Stimulated activated CD4-positive, alpha-beta T cell treated with anti-CD3 and anti-CD28 coated beads, Interleukin-4, amount 100 ng/mL, for 1 hour (primary cell): Measurements from ENCODE around the gene PTPN14.
"Not testable (repeated sequence)": the region's sequence is repeated elsewhere in the genome, so short reads cannot be mapped to it uniquely, and the experiment has no call there.

Experiments used
- DNase-seq: peaks from one replicate; pipeline ENCODE4 v3.0.0-alpha.2; 2020

The PTPN14 gene

GRCh38 chr1:214551436-214552173 is at the start of gene PTPN14:
Gene PTPN14 (minus strand): TSS chr1:214551602. CDS start chr1:214464803, 86,799 bp downstream.
- no peak for DNase-seq

GRCh38 chr1:214593158-214593557 is 41.8 kb upstream of the PTPN14 start:
- no peak for DNase-seq

GRCh38 chr1:214591918-214592317 is 40.5 kb upstream of the PTPN14 start:
- DNase-seq = not testable (repeated sequence)

DNA sequence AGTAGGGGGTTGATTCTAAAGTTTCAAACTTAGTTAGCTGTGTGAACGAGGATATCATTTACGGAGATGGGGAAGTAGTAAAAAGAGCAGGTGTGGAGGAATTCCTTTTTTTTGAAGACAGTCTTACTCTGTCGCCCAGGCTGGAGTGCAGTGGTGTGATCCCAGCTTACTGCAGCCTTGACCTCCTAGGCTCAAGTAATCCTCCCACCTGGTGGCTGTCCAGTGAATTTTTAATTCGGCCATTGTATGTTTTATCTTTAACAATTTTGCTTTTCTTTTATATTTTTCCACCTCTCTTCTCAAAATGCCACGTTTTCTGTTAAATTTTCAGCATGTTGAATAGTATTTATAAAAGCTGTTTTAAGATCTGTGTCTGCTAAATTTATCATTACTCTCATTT is 39.3 kb upstream of the PTPN14 start:
- DNase-seq = no peak

DNA sequence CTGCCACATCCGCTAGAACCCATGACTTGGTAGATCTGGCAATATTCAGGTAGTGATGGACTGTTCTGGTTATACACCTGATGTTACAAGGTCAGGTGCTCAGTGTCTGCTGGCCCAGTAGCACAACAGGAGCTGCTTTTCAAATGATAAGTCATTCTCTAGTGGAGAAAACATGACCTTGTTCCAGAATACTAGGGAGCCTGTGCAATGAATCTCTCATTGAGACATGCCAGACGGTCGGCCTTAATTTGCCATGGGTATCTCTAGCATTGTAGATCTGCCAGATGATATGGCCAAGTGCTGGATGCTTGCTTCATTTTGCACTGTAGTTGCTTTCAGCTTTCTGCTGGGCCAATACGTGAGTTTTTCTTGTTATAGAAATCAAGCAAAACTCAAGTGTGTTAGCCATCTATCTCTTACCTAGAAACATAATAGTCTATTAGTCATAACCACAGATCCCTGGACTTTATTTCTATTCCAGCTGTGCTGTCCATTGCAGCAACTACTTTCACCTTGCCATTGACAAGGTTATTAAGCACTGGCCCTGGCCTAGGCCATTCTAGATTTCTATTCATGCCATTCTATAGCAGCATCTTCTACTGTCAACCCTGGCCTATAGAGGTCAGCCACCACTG is 37.7 kb upstream of the PTPN14 start:
- DNase-seq = no peak

- DNase-seq = no peak
Observed at GRCh38 chr1:214587165-214587564, 35.8 kb upstream of the PTPN14 start.

- no peak for DNase-seq
Observed at GRCh38 chr1:214586621-214587020, 35.2 kb upstream of the PTPN14 start.

- DNase-seq = no peak
Observed at GRCh38 chr1:214584805-214585766, 33.7 kb upstream of the PTPN14 start.

DNA sequence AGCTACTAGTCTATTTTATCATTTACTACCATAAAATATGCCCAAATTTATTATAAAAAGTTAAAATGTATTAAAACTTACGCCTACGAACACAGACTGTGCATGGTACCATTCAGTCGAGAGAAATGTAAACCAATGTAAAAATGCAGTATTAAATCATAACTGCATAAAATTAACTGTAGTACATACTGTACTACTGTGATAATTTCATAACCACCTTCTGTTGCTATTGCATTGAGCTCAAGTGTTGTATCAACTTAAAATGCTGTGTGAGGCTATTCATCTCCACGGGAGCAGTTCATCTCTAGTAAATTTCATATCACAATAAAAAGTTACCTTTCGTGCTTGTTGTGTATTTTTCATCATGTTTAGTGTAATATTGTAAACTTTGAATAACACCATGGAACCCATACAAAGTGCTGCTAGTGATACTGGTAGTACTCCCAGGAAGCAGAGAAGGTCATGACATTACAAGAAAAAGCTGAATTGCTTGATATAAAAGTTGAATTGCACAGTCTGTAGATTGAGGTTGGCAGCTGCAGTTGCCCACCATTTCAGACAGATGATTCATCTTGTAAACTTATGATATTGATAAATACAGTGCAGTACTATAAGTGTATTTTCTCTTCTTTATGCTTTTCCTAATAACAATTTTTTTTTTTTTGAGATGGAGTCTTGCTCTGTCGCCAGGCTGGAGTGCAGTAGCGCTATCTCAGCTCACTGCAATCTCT is 32.6 kb upstream of the PTPN14 start:
- no peak for DNase-seq

- DNase-seq = no peak
Observed at GRCh38 chr1:214583113-214583512, 31.7 kb upstream of the PTPN14 start.

DNA sequence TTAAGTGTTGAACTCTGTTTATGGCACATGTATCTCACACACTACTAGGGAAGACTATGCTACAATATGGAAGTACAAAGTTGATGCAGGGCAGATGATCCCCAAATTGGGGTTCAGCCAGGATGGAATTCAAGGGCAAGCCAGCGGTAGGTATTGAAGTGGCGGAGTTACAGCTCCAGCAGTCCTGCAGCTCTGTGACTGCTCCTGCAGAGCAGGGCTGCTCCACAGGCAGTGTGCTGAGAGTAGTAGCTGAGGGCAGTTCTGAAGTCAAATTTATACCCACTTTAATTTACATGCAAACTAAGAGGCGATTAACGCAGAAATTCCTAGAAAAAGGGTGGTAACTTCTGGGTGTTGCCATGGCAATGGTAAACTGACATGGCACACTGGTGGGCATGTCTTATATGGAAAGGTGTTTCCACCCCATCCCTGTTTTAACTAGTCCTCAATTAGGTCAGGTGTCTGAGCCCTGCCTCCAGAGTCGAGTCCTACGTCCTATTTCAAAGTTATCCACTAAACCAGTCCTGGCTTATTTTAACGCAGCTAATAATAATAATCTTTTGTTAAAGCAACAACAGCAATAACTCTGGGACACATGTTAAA is 31.0 kb upstream of the PTPN14 start:
- DNase-seq = no peak

DNA sequence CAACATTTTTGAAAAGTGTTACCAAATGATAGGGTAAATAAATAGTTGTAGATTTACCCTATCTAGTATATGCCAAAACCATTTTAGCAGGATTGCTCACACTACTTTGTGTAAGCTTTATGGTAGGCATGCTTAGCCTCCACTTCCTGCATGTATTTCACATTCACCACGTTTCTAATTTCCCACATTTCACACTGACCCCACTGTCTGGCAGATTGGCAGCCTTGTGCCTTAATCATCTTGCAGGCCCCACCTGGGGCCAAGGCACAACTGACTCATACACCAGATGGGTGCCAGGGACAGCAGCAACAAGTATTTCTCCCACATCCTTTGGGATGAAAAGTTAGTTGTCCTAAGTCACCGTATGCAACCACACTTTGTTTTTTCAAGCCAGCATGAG is 30.4 kb upstream of the PTPN14 start:
- DNase-seq = no peak

DNA sequence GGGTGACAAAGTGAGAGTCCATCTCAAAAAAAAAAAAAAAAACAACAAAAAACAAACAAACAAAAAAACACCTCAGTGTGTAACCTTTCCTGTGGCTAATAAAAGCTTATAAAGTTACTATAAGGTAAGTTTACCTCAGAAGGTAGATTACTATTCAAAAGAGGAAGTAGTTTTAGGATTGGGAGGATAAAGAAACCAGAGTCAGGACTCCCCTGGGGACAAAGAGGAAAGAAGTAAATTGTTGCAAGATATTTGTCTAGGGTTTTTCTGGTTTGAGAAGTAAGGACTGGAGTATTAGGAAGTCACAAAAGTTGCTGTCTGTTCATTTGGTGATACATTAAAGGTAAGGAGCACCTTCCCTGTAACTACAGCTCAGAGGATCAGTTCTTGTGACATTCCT is 27.8 kb upstream of the PTPN14 start:
- DNase-seq = no peak

DNA sequence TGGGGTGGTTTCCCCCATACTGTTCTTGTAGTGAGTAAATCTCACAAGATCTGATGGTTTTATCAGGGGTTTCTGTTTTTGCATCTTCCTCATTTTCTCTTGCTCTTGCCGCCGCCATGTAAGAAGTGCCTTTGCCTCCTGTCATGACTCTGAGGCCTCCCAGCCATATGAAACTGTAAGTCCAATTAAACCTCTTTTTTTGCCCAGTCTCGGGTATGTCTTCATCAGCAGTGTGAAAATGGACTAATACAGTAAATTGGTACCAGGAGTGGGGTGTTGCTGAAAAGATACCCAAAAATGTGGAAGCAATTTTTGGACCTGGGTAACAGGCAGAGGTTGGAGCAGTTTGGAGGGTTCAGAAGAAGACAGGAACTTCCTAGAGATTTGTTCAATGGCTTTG is 24.7 kb upstream of the PTPN14 start:
- not testable (repeated sequence) for DNase-seq

GRCh38 chr1:214574598-214575411 is 23.4 kb upstream of the PTPN14 start:
- DNase-seq = no peak

DNA sequence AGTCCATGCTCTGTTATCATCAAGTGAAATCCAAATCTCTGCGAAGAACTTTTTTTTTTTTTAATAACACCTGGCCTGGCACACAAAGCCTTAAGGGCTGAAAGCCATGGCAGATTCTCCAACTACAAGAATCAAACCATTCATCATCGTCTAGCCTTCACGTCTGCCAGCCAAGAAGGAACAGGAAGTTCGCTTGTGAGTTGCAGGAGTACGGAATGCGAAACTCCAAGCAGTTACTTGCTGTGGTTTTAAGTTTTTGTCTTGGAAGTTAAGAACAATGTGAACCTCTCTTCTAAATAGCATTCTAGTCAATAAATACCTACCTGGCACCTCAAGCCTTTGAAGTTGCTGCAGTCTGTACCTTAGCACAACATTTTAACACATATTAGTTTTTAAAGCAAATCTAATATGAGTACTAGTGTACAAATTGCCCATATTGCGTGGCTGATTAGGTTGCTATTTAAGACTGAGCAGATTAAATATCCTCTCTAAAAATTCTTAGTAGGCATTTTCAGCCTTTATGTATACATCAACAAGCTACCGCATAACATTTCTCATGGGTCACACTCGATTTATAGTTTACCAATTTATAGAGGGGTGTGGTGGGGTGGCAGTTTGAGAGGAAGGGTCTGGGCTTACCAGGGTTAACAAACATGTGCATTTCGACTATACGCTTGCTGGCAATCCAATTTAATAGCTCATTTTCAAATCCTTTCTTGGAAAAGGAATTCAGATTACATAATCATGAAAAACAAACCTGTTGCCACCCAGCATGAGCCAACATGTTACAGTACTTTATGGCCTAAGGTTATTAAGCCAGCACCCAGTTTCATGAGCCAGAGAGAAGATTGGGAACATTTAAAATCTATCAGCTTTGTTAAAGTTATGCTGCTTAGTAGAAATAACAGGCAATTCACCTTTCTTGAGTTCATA is 22.2 kb upstream of the PTPN14 start:
- no peak for DNase-seq

DNA sequence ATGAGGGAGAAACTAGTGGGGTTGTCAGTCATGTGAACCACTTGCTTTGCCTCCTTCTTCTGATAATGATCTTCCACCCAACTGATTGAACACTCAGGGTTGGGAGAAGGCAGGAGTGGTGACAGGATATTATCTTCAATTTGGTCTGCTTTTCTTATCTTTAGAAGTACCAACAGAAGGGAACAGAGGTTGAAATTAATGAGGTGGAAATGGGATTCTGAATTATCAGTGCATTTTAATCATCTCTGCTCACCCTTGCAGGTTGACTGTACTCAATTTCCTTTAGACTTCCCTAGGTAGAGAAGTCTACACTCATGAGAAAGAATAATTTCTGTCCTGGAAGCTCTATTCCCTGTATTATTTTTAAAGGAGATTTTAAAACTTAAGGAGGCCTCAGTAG is 19.9 kb upstream of the PTPN14 start:
- DNase-seq = no peak

DNA sequence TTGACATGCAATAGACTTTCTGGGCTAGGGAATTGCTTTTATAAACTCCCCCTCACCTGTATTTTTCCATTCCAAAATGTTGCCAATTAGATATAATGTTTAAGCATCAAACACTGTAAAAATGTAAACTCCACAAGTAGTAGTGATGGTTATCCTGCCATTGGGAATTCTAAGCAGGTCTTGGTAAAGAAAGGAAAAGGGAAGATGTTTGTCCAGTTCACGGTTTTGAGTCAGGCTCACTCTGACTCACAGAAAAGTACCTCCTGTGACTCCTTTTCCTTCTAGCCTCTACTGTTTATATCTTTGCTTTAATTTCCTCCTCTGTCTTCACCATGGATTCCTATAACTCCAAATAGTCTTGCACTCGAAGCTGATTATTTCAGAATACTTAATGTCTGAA is 19.0 kb upstream of the PTPN14 start:
- DNase-seq = no peak

- DNase-seq = no peak
Observed at GRCh38 chr1:214569357-214570004, 18.1 kb upstream of the PTPN14 start.

- no peak for DNase-seq
Observed at GRCh38 chr1:214568328-214568727, 16.9 kb upstream of the PTPN14 start.
